COR-L47 (cell line): ENCODE measurements around the gene ATMIN.

ENCODE experiments used
- DNase-seq: peaks from one replicate; lab custom pipeline; 2025; lab: John Stamatoyannopoulos, UW

Gene ATMIN

DNA sequence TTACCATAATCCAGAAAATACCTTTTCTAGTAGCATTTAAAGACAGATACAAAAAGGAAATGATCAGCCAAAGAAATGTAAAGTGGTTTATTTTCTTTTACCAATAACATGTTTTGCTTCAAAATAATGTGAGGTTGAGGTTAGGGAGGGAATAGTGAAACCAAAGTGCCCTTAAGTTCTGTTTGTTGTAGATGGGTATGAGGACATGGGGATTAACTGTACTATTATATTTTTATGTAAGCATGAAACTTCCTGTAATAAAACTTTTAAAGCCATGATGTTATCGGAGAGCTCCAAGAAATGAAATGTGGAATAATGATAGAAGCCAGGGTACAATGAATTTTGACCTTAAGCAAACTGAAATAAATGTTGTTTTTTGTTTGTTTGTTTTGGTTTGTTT, 31.5 kb downstream of the ATMIN start:
- DNase-seq = no peak

GRCh38 chr16:81069063-81069462, 33.4 kb downstream of the ATMIN start:
- DNase-seq = no peak

- DNase-seq = no peak
Measured at GRCh38 chr16:81070979-81071378, 35.3 kb downstream of the ATMIN start.

- DNase-seq = no peak
Measured at GRCh38 chr16:81071805-81072204, 36.2 kb downstream of the ATMIN start.

DNA sequence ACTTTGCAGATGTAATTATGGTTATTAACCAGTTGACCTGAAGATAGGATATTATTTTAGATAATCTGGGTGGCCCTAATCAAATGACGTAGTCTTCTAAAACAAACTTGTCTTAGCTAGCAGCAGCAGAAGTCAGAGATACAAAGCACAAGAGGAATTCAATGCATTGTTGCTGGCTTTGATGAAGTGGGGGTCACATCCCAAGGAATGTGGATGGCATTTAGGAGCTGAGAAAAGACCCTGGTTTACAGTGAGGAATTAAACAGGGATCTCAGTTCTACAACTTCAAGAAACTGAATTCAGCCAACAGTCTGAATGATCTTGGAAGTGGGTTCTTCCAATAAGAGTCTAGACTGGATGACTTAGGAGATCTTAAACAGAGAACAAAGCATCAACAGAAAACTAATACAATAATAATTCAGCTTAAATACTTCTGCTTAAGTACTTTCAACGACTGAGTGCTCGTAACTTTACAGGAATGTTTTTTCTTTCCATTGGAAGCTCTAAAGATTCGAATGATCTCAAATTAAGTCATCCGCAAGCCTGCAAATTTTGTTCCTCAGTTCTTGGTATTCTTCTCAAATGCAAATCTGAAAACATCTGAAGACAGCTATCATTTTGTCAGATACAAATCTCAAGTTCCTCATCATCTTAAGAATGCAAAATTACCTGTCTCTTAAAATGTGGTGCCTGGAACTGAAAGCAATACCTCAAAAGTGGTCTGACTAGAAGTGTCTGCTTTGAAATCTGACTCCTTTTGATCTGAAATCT, 38.1 kb downstream of the ATMIN start:
- no peak for DNase-seq

DNA sequence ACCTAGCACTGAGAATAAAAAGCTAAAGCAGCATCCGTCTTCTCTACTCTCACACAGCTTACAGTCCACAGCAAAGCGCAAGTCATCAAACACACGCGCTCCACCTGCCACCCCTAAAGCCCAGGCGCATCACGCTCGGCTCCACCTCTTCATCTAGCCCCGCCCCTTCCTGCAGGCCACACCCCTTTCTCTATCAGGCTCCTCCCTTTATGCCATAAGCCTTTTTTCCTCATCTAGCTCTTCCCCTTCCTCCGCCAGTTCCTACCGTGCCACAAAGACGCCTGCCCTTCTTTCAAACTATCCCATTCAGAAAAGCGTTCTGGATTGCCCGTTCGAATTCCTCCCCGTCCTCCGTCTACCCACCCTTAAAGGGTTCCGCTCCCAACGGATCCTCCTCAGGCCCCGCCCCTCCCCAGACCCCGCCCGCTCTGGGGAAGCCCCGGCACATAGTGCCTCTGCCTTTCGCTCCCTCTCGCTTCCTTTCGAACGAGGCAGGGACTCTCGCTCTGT, 41.0 kb downstream of the ATMIN start:
- DNase-seq = peak; percentile 83

DNA sequence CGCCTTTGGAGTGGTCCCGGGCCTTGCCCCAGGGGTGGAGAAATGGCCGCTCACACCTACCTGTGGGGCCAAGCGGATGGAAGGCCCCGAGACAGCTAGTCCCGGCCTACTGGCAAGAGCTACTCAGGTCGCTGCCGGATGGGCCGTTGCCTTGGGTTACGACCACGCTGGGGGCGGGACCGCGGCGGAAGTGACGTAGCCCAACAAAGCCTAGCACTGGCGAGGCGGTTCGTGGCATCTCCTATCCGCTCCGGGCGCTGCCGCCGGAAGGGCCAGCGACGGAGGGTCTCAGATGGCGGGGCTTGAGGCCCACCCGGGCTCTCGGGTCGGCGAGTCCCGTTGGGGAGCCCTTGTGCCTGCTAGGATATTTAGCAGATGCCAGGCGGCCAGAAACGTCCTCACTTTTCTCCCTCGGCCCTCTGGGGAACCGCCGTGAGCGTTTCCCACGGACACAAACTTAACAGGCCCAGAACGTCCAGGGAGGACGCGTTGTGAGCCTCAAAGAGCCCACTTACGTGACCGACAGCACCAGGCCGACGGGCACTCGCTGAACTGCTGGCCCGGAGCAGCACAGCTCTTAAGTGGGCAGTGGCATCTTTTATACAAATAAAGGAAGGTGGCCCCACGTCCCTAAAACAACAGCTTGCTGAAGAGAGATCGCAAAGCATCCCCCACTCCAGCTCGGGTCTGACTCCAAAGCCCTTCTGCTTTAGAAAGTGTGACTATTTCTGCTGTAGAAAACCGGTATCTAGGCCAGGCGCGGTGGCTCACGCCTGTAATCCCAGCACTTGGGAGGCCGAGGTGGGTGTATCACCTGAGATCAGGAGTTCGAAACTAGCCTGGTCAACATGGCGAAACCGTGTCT, 41.7 kb downstream of the ATMIN start, which contains the start of gene C16orf46:
Gene C16orf46 (minus strand): TSS at position 163 of the 865 bp plus-strand sequence. CDS start 13,283 bp downstream, outside the sequence.
- DNase-seq = peak; percentile 97

DNA sequence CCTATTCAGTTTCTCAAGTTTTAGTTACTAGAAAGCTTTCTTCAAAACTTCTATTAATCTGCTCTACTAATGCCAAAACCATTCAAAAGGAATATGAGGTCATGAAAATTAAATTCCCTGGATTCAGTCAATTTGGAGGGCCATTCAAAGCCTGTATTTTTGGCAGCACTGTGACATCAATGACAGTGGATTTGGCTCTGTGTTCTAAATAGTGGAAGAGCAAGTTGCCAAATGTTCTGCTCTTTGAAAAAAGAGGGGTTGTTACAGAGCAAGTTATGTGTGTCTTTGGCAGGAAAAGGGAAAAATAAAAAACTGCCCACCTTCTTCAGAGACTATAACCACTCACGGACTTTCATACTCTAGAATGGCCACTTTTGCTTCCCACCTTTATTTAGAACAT, 44.6 kb downstream of the ATMIN start:
- no peak for DNase-seq

DNA sequence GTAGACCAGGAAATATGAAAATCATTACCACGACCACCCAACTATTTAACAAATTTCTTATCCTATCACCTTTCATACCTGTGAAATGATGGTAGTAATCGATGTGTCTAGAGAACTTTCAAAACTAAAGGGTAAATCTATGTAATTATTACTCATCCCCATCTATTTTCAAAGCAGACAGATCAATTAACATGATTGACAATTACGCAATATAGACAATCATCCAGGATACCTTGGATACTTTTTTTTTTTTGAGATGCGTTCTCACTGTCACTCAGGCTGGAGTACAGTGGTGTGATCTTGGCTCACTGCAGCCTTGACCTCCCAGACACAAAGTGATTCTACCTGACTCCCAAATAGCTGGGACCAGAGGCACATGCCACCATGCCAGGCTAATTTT, 45.4 kb downstream of the ATMIN start:
- DNase-seq = no peak

DNA sequence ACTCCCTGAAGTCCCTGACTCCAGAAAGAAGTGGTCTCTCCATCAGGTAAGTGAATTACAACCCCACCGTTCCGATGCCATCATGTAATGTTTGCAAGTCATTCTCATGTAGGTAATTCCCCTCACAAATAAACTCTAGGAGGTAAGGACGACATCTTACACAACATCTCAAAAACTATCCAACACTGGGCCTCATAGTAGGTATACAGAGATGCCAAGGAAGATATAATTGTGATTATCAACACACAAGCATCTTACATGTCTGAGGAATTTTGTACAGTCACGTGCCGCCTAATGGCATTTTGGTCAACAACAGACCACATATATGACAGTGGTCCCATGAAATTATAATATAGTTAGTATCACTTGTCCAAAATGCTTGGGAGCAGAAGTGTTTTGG, 53.2 kb downstream of the ATMIN start:
- no peak for DNase-seq

DNA sequence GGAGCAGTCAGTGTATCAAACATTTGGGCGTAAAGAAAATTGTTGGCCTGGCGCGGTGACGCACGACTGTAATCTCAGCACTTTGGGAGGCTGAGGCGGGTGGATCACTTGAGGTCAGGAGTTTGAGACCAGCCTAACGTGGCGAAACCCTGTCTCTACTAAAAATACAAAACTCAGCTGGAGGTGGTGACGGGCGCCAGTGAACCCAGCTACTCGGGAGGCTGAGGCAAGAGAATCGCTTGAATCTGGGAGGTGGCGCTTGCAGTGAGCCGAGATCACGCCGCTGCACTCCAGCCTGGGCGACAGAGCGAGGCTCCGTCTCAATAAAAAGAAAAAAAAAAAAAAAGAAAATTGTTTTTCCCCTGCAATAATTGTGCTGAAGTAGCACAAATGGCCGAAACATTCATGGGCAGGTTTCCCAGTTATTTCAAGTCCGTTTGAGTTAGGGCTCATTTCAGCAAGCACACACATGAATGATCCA, 59.2 kb downstream of the ATMIN start:
- no peak for DNase-seq

DNA sequence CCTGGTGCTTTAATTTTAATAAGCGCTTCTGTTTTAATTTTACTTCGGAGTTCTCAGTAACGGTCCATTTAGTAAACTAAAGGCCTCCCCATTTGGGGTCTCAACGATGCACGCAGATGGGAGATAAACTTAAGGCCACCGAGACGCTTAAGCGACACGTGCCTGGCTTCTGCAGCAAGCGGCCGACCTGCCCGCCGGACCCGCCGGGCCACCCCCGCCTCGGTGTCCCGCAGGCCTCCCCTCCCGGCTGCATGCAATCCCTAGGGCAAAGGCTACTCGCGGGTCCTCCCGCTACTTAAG, 60.0 kb downstream of the ATMIN start:
- DNase-seq = no peak

DNA sequence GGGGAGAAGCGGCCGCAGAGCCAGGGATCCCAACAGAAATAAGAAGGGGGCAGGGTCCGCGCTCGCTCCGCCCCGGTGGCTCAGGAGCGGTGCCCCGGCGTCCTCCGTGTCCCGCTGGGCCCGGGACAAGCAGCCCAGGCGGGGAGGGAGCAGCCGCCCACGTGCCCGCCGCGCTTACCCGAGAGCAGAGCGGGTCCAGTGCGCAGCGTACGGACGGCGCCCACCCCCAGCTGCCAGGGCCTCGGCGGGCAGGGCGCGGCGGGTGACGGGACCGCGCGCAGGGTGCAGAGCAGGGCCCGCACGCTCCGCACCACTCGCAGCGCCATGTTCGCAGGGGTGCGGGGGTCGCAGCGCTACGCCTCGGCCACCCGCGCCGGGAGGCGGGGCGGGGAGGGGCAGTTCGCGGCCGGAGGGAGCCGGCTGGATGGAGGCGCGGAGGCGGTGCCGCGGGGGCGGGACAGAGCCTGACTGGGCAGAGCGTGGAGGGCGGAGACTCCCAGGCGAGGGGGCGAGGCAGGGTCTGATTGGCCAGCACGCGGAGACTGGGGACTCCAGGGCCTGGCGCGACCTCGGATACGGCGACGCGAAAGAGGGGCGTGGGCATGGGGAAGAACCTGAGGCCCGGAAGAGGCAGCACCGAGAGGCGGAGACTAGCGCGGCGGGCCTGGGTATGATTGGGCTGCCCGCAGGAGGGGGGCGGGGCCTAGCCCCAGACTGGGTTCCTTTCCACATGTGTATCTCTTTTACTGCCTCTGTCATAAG, 60.5 kb downstream of the ATMIN start, which contains the start of gene GCSH:
Gene GCSH (minus strand): TSS at position 443 of the 762 bp plus-strand sequence. CDS start 117 bp downstream, at position 326.
- peak; percentile 97 for DNase-seq

GRCh38 chr16:81096715-81097208, 61.1 kb downstream of the ATMIN start:
- no peak for DNase-seq
